CD4-positive, alpha-beta T cell treated with Interleukin-12 subunit alpha and Interleukin-12 subunit beta, for 1 hour (primary cell): Measurements from ENCODE around the gene PERM1.
A peak's percentile ranks its signal among the peaks of the same experiment; 100 is the strongest.
"Not testable (repeated sequence)": the region's sequence is repeated elsewhere in the genome, so short reads cannot be mapped to it uniquely, and the experiment has no call there.

ENCODE experiments used
- DNase-seq: peaks from one replicate; pipeline ENCODE4 v3.0.0-alpha.2; 2020

Gene PERM1

GRCh38 chr1:981955-982558, at the start of gene PERM1:
PERM1 (minus strand) TSS chr1:982093; CDS start chr1:981029, 1,064 bp downstream.
- DNase-seq: no peak

- DNase-seq: not testable (repeated sequence)
Measured at GRCh38 chr1:1030867-1031658, 49.2 kb upstream of the PERM1 start.

- no peak for DNase-seq
Measured at GRCh38 chr1:1027791-1028190, 45.9 kb upstream of the PERM1 start.

GRCh38 chr1:1026599-1027413, 44.9 kb upstream of the PERM1 start:
- no peak for DNase-seq

GRCh38 chr1:1025730-1026129, 43.8 kb upstream of the PERM1 start:
- DNase-seq: no peak

GRCh38 chr1:1024771-1025699, 43.1 kb upstream of the PERM1 start:
- no peak for DNase-seq

GRCh38 chr1:1024149-1024770, 42.4 kb upstream of the PERM1 start:
- DNase-seq: no peak

GRCh38 chr1:1023700-1024099, 41.8 kb upstream of the PERM1 start:
- no peak for DNase-seq

- DNase-seq: no peak
Measured at GRCh38 chr1:1022302-1023009, 40.6 kb upstream of the PERM1 start.

GRCh38 chr1:1021920-1022259, 40.0 kb upstream of the PERM1 start:
- no peak for DNase-seq

- DNase-seq: no peak
Measured at GRCh38 chr1:1021010-1021919, 39.4 kb upstream of the PERM1 start.

GRCh38 chr1:1020415-1021009, 38.6 kb upstream of the PERM1 start:
- DNase-seq: peak; percentile 36

GRCh38 chr1:1020000-1020404, 38.1 kb upstream of the PERM1 start, which contains the start of gene AGRN:
AGRN (plus strand) TSS chr1:1020120; CDS start chr1:1020173, 53 bp downstream.
- no peak for DNase-seq

- peak; percentile 82 for DNase-seq
Measured at GRCh38 chr1:1019122-1019999, 37.5 kb upstream of the PERM1 start.

- not testable (repeated sequence) for DNase-seq
Measured at GRCh38 chr1:1018321-1018685, 36.4 kb upstream of the PERM1 start.

GRCh38 chr1:1017397-1018320, 35.8 kb upstream of the PERM1 start:
- DNase-seq: not testable (repeated sequence)

- DNase-seq: no peak
Measured at GRCh38 chr1:1014799-1015681, 33.1 kb upstream of the PERM1 start.
